22Rv1 (cell line): ENCODE data around the gene ATP1A2.
A peak's percentile ranks its signal among the peaks of the same experiment; 100 is the strongest.

Source experiments
- H3K27ac ChIP-seq: fragments of 450-650 bp; 2 replicates; pipeline ENCODE4 v1.5.1; 2017
- ZFX ChIP-seq: fragments of 450-650 bp; IDR thresholded peaks from 2 replicates; pipeline ENCODE4 v1.6.1; 2017; ENCODE audit warnings: antibody characterized with exemption, borderline replicate concordance
- TF ChIP-seq, protein P1 (sequence below): fragments of 450-650 bp; IDR thresholded peaks from 2 replicates; pipeline ENCODE4 v1.5.1; 2017; ENCODE audit warnings: mild to moderate bottlenecking

The ATP1A2 gene

DNA sequence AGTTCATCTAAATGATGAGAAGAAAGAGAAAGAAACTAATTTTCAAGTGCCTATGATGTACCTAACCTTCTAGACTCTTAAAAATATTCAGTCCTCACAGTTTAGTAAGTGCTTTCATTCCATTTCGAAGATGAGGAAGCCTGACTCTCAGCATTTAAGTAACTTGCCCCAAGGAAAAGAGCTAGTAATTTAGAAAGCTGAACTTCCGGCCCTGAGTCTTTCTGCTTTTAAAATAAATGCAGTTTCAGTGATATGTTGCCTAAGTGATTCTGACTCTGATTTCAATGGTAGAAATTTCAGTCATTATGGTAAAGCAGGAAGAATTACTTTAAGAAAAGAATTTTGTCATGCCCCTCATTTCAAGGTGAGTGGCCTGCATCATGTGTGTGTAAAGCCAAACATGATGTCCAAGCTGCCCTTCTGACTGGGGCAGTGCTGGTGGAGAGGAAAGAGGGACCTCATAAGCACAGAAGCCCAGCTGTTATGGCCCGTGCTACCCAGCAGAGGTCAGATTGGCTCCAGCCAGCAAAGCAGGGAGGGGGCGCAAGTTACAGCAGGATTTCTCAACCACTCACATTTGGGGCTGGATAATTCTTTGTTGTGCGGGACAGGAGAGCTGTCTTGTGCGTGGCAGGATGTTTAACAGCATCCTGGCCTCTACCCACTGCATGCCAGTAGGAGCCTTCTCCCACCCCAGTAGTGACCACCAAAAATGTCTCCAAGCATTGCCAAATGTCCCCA, 46.6 kb downstream of the ATP1A2 start:
- TF ChIP-seq ZFX: no peak
- TF ChIP-seq, protein P1, sequence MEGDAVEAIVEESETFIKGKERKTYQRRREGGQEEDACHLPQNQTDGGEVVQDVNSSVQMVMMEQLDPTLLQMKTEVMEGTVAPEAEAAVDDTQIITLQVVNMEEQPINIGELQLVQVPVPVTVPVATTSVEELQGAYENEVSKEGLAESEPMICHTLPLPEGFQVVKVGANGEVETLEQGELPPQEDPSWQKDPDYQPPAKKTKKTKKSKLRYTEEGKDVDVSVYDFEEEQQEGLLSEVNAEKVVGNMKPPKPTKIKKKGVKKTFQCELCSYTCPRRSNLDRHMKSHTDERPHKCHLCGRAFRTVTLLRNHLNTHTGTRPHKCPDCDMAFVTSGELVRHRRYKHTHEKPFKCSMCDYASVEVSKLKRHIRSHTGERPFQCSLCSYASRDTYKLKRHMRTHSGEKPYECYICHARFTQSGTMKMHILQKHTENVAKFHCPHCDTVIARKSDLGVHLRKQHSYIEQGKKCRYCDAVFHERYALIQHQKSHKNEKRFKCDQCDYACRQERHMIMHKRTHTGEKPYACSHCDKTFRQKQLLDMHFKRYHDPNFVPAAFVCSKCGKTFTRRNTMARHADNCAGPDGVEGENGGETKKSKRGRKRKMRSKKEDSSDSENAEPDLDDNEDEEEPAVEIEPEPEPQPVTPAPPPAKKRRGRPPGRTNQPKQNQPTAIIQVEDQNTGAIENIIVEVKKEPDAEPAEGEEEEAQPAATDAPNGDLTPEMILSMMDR: peak; percentile 34
- no peak overlapping the region for H3K27ac ChIP-seq

GRCh38 chr1:160162931-160163330, 47.4 kb downstream of the ATP1A2 start:
- no peak for TF ChIP-seq ZFX
- TF ChIP-seq, protein P1: no peak
- no peak overlapping the region for H3K27ac ChIP-seq

DNA sequence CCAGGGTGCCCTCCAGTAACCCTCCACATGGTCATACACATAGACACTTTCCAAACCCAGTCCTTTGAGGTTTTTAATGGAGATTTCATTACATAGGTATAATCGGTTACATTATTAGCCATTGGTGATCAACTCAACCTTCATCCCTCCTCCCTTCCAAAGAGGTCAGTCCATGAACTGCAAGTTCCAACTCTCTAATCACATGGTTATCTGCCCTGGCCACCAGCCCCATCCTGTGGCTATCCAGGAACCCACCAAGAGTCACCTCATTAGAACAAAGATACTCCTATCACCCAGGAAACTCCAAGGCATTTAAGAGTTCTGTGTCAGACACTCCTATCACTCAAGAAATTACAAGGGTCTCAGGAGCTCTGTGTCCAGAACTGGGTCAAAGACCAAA, 48.1 kb downstream of the ATP1A2 start:
- H3K27ac ChIP-seq: no peak overlapping the region
- no peak for TF ChIP-seq ZFX
- TF ChIP-seq, protein P1: no peak

DNA sequence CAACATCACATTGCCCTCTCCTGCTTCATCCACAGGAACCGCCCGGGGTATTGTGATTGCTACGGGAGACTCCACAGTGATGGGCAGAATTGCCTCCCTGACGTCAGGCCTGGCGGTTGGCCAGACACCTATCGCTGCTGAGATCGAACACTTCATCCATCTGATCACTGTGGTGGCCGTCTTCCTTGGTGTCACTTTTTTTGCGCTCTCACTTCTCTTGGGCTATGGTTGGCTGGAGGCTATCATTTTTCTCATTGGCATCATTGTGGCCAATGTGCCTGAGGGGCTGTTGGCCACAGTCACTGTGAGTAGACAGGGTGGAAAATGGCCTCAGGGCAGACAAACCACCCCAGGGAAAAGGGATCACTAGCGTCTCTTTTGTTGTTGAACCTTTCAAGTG, 48.6 kb downstream of the ATP1A2 start:
- no peak overlapping the region for H3K27ac ChIP-seq
- TF ChIP-seq, protein P1: no peak
- TF ChIP-seq ZFX: no peak

DNA sequence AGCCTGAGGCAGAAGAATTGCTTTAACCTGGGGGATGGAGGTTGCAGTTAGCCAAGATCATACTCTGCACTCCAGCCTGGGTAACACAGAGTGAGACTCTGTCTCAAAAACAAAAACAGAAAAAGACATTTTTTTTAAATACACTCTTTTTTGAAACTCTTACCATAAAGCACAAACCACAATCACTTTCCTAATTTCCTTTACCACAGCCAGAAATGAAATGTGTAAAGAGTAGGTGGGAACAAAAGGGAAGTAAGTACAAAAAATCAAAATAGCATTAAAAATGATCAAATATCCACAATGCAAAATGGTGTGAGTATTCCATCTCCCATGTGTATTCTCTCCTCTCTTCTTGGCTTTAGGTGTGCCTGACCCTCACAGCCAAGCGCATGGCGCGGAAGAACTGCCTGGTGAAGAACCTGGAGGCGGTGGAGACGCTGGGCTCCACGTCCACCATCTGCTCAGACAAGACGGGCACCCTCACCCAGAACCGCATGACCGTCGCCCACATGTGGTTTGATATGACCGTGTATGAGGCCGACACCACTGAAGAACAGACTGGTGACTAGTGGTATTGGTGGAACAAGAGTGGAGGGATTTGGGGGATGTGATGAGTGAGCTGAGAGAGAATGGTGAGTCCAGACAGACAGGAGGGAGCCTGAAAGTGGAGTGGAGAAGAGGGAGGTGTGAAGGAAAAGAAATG, 50.8 kb downstream of the ATP1A2 start:
- no peak for TF ChIP-seq ZFX
- TF ChIP-seq, protein P1: no peak
- no peak overlapping the region for H3K27ac ChIP-seq

DNA sequence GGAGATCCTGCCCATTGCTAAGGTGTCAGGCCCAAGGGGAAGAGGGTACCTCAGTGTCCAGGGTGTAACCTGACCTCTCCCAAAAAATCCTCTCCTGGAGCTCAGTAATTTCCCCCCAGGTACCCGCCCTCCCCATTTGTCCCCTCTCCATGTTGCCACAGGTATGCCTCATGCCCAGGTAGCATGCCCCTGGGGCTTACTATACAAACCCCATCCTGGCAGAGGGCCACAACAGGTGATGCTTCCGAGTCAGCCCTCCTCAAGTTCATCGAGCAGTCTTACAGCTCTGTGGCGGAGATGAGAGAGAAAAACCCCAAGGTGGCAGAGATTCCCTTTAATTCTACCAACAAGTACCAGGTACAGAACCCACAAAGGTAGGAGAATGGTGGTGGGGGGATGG, 51.5 kb downstream of the ATP1A2 start:
- TF ChIP-seq, protein P1: no peak
- TF ChIP-seq ZFX: no peak
- H3K27ac ChIP-seq: no peak overlapping the region

DNA sequence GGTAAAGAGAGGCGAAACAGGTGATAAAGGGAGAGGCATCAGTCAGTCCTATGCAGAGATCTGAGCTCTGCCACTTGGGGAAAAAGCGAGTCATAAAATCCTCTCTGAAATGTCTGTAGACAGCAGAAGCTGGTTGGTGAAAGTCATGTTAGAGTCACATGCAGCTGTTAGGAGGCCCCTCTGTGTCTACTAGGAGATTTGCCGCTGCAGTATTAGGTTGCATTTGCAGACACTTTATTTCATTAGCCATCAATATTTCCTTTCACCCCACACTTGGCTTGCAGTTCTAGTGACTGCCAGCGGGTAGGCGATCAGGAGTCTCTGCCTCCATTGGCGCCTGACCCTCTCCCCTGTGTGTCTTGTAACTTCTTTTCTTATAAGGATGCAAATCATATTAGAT, 52.0 kb downstream of the ATP1A2 start:
- TF ChIP-seq, protein P1: peak; percentile 30; the same call in 1 of the 2 replicates
- no peak for TF ChIP-seq ZFX
- no peak overlapping the region for H3K27ac ChIP-seq
